ENCODE results near the gene NBR1.

DNA sequence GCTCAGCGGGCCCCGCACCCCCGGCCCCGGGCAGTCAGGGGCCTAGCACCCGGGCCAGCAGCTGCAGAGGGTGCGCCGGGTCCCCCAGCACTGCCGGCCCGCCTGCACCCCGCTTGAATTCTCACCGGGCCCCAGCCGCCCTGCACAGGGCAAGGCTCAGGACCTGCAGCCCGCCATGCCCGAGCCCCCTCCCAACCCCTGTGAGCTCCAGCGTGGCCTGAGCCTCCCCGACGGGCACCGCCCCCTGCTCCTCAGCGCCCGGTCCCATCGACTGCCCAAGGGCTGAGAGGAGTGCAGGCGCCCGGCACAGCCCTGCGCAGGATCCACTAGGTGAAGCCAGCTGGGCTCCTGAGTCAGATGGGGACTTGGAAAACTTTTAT lies 44.1 kb upstream of the NBR1 start:
- no peak for TF ChIP-seq TEAD4 (IDR thresholded peaks at IDR 0.05; ENCODE audit: low read depth, low read length)
- TF ChIP-seq, protein P1, sequence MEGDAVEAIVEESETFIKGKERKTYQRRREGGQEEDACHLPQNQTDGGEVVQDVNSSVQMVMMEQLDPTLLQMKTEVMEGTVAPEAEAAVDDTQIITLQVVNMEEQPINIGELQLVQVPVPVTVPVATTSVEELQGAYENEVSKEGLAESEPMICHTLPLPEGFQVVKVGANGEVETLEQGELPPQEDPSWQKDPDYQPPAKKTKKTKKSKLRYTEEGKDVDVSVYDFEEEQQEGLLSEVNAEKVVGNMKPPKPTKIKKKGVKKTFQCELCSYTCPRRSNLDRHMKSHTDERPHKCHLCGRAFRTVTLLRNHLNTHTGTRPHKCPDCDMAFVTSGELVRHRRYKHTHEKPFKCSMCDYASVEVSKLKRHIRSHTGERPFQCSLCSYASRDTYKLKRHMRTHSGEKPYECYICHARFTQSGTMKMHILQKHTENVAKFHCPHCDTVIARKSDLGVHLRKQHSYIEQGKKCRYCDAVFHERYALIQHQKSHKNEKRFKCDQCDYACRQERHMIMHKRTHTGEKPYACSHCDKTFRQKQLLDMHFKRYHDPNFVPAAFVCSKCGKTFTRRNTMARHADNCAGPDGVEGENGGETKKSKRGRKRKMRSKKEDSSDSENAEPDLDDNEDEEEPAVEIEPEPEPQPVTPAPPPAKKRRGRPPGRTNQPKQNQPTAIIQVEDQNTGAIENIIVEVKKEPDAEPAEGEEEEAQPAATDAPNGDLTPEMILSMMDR (IDR thresholded peaks at IDR 0.05; ENCODE audit: control extremely low read depth in 1 of 3, insufficient read depth in 1 of 3, low read depth in 1 of 3, low read length in 3 of 3), result no peak
- TF ChIP-seq CBX8 (IDR thresholded peaks at IDR 0.05; ENCODE audit: borderline replicate concordance, low read depth, low read length), result no peak
- no peak for TF ChIP-seq SIN3A (conservative IDR thresholded peaks at IDR 0.05 in 1 of 2, IDR thresholded peaks at IDR 0.05 in 1 of 2; ENCODE audit: low read depth in 1 of 2, low read length in 2 of 2)
